A549 (cell line): ENCODE measurements around the gene STRBP.

Experiments
- CTCF ChIP-seq: fragments of >200 bp; sonication (Bioruptor Twin); formaldehyde crosslinking; IDR thresholded peaks from 3 replicates; pipeline ENCODE4 v1.5.1; 2016
- PHF8 ChIP-seq: fragments of 200-600 bp; sonication (generic); IDR thresholded peaks from 2 replicates; pipeline ENCODE4 v1.6.1; 2016; ENCODE audit warnings: low read depth, mild to moderate bottlenecking, antibody characterized with exemption, moderate library complexity, borderline replicate concordance
- POLR2A ChIP-seq: IDR thresholded peaks from 2 replicates; pipeline ENCODE4 v1.6.1; 2012; ENCODE audit warnings: mild to moderate bottlenecking, low read length
- RFX5 ChIP-seq: fragments of 450-650 bp; IDR thresholded peaks from 2 replicates; pipeline ENCODE4 v1.7.1; 2014; ENCODE audit warnings: antibody characterized with exemption, mild to moderate bottlenecking, moderate library complexity

GRCh38 chr9:123300554-123300953 is 32.2 kb upstream of the STRBP start:
- TF ChIP-seq CTCF (no peak), POLR2A (no peak), PHF8 (no peak), RFX5 (no peak)
